Cardiac atrium fibroblast (primary cell): Measurements from ENCODE around the gene OR14I1. TPM values are rescaled to one million over a fixed set of nuclear protein-coding genes. Genes with fewer than 3 reads are reported as not detected.

Experiments
- total RNA-seq: library from RNA; depleted of rRNA; stranded (reverse); fragments of >200 nt; gene quantifications from 2 replicates; pipeline ENCODE4 v1.2.3, GENCODE V29; 2015

OR14I1 gene
- not detected in 2 replicates for total RNA-seq

GRCh38 chr1:248702714-248703113 is at the start of gene OR14I1:
OR14I1 (minus strand) TSS chr1:248702766.

GRCh38 chr1:248655354-248655753 is 47.2 kb downstream of the OR14I1 start, which contains the start of gene OR2T27:
OR2T27 (minus strand) TSS chr1:248655528; CDS start chr1:248650884, 4,644 bp downstream.

Other genes starting within 250 kb of the OR14I1 start
- not detected in 2 replicates for gene OR2T3, start 229.4 kb downstream of the OR14I1 start, total RNA-seq
- not detected in 2 replicates for gene OR2T5, start 214.2 kb downstream of the OR14I1 start, total RNA-seq
- not detected in 2 replicates for gene OR2G6, start 194.7 kb downstream of the OR14I1 start, total RNA-seq
- not detected in 2 replicates for gene OR2T29, start 140.0 kb downstream of the OR14I1 start, total RNA-seq
- not detected in 2 replicates for gene OR2T34, start 128.0 kb downstream of the OR14I1 start, total RNA-seq
- gene OR2T10, start 105.1 kb downstream of the OR14I1 start, total RNA-seq: not detected in 2 replicates
- gene OR2T11, start 67.7 kb downstream of the OR14I1 start, total RNA-seq: not detected in 2 replicates
- gene OR2T35, start 57.5 kb downstream of the OR14I1 start, total RNA-seq: not detected in 2 replicates
- not detected in 2 replicates for gene OR2T27, start 47.2 kb downstream of the OR14I1 start, total RNA-seq
- gene LYPD8, start 53.0 kb upstream of the OR14I1 start, total RNA-seq: not detected in 2 replicates
- gene SH3BP5L, start 123.1 kb upstream of the OR14I1 start, total RNA-seq: 21.3 and 27.7 TPM in 2 replicates
- gene ZNF672, start 135.5 kb upstream of the OR14I1 start, total RNA-seq: 15.2 and 18.5 TPM in 2 replicates
- 16.8 and 19.9 TPM in 2 replicates for gene ZNF692, start 156.3 kb upstream of the OR14I1 start, total RNA-seq
- gene PGBD2, start 203.5 kb upstream of the OR14I1 start, total RNA-seq: 4.2 TPM in 2 replicates